Sigmoid colon (tissue), 4 donors: Measurements from ENCODE around the gene ZNF185.

Source experiments
- EP300 ChIP-seq, 4 donors: sonication (generic); formaldehyde crosslinking; IDR thresholded peaks; one replicate each; pipeline ENCODE4 v1.6.1; 2017; ENCODE audit warnings: antibody characterized with exemption in 4 of 4
- POLR2AphosphoS5 ChIP-seq, 4 donors: sonication (generic); formaldehyde crosslinking; IDR thresholded peaks; one replicate each; pipeline ENCODE4 v1.6.1; 2017; ENCODE audit warnings: antibody characterized with exemption in 4 of 4
- TF ChIP-seq, protein P1 (sequence below), 4 experiments: fragments of 450-650 bp in 3 of 4; fragments of 200-600 bp in 1 of 4; IDR thresholded peaks; one replicate each; pipeline ENCODE4 v1.5.1; 2016 to 2019; ENCODE audit warnings: antibody characterized with exemption in 4 of 4, mild to moderate bottlenecking in 3 of 4, moderate library complexity in 2 of 4

DNA sequence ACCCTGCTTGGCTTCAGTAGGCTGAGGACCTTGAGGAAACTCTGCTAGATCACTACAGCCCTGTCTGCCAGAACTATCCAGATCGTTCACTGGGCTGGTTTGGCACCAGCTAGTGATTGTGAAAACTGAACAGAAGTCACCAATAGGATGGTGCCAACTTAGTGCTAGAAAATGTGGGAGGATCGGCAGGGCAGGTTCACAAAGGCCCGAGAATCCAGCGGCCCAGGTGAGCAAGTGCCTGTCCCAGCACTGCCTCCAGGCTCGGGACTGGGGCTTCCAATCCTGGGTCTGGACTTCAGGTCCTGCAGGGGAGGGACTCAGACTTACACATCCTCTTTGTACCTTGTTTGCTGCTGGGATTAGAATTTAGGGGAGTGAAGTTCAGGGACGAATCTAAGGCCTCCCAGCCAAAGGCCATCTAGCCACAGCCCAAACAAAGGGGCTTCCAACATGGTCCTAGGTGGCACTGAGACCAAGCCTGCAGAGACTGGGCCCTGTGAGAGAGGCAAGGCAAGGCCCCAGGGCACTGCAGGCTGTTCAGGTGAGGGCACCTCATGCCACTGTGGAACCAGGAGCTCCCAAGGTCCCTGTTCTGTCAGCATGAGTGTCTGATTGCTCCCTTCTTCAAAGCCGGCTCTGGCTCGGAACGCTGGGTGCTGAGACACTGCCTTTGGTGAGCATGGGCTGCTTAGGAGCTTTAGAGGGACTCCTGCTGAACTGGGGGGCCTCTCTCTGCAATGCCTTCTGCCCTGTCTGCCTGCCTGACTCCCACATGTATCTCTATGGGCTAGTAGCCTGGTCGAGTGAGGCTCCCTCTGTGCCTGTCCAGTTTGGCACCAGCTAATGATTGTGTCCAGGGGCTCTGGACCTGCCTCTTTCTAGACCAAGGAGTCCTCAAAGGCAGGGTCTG is 20.7 kb upstream of the ZNF185 start:
- TF ChIP-seq, protein P1, sequence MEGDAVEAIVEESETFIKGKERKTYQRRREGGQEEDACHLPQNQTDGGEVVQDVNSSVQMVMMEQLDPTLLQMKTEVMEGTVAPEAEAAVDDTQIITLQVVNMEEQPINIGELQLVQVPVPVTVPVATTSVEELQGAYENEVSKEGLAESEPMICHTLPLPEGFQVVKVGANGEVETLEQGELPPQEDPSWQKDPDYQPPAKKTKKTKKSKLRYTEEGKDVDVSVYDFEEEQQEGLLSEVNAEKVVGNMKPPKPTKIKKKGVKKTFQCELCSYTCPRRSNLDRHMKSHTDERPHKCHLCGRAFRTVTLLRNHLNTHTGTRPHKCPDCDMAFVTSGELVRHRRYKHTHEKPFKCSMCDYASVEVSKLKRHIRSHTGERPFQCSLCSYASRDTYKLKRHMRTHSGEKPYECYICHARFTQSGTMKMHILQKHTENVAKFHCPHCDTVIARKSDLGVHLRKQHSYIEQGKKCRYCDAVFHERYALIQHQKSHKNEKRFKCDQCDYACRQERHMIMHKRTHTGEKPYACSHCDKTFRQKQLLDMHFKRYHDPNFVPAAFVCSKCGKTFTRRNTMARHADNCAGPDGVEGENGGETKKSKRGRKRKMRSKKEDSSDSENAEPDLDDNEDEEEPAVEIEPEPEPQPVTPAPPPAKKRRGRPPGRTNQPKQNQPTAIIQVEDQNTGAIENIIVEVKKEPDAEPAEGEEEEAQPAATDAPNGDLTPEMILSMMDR (IDR thresholded peaks at IDR 0.05) = no peak
- TF ChIP-seq EP300 (IDR thresholded peaks at IDR 0.05) = no peak
- no peak for TF ChIP-seq POLR2AphosphoS5 (IDR thresholded peaks at IDR 0.05)
